Activated T-cell treated with anti-CD3 and anti-CD28 coated beads for 4 hours (primary cell): ENCODE measurements around the gene CSF3R.
"Not testable (repeated sequence)": the region's sequence is repeated elsewhere in the genome, so short reads cannot be mapped to it uniquely, and the experiment has no call there.

ENCODE experiments used
- DNase-seq: peaks from one replicate; pipeline ENCODE4 v3.0.0-alpha.2; 2020

Gene CSF3R

GRCh38 chr1:36481091-36481490, 1.6 kb downstream of the CSF3R start:
- no peak for DNase-seq

GRCh38 chr1:36480161-36480560, 2.6 kb downstream of the CSF3R start:
- DNase-seq: no peak

- no peak for DNase-seq
Observed at GRCh38 chr1:36479505-36480051, 3.1 kb downstream of the CSF3R start.

GRCh38 chr1:36477615-36478014, 5.1 kb downstream of the CSF3R start:
- not testable (repeated sequence) for DNase-seq

GRCh38 chr1:36476945-36477344, 5.8 kb downstream of the CSF3R start:
- DNase-seq: no peak

- no peak for DNase-seq
Observed at GRCh38 chr1:36475910-36476604, 6.7 kb downstream of the CSF3R start.

- DNase-seq: no peak
Observed at GRCh38 chr1:36475341-36475740, 7.4 kb downstream of the CSF3R start.

GRCh38 chr1:36472656-36473055, 10.1 kb downstream of the CSF3R start:
- no peak for DNase-seq

- DNase-seq: no peak
Observed at GRCh38 chr1:36471830-36472641, 10.7 kb downstream of the CSF3R start.

- no peak for DNase-seq
Observed at GRCh38 chr1:36469163-36469562, 13.6 kb downstream of the CSF3R start.

- no peak for DNase-seq
Observed at GRCh38 chr1:36467700-36468455, 14.8 kb downstream of the CSF3R start.

- DNase-seq: no peak
Observed at GRCh38 chr1:36467027-36467410, 15.7 kb downstream of the CSF3R start.

GRCh38 chr1:36466370-36467026, 16.2 kb downstream of the CSF3R start:
- no peak for DNase-seq

GRCh38 chr1:36465731-36466369, 16.9 kb downstream of the CSF3R start:
- no peak for DNase-seq

- no peak for DNase-seq
Observed at GRCh38 chr1:36464605-36465393, 17.9 kb downstream of the CSF3R start.

GRCh38 chr1:36463803-36464604, 18.7 kb downstream of the CSF3R start, which contains the start of gene MRPS15:
MRPS15 (minus strand) TSS chr1:36464384; CDS start chr1:36464275, 109 bp downstream.
- DNase-seq: peak; percentile 96

GRCh38 chr1:36463463-36463802, 19.3 kb downstream of the CSF3R start:
- no peak for DNase-seq

GRCh38 chr1:36458910-36459309, 23.8 kb downstream of the CSF3R start:
- no peak for DNase-seq

- no peak for DNase-seq
Observed at GRCh38 chr1:36457691-36458090, 25.0 kb downstream of the CSF3R start.

GRCh38 chr1:36456391-36456928, 26.3 kb downstream of the CSF3R start:
- no peak for DNase-seq
